Measurements from ENCODE around the gene CYP2E1.

- TF ChIP-seq CTCF (IDR thresholded peaks at IDR 0.05) (no peak), EZH2 (IDR thresholded peaks at IDR 0.05; ENCODE audit: borderline replicate concordance, insufficient read depth, low read depth, low read length, poor library complexity, severe bottlenecking) (no peak)
Measured at GRCh38 chr10:133484818-133485217, 42.3 kb upstream of the CYP2E1 start.
